Endothelial cell of umbilical vein (primary cell): ENCODE results near the gene APOO. TPM values are rescaled to one million over a fixed set of nuclear protein-coding genes. Genes with fewer than 3 reads are reported as not detected.
"Not testable (repeated sequence)": the region's sequence is repeated elsewhere in the genome, so short reads cannot be mapped to it uniquely, and the experiment has no call there.

Experiments
- BruUV-seq: library from RNA; stranded (reverse); fragments of 400-500 nt; replicated peaks from 2 replicates; lab custom pipeline; 2021; lab: Mats Ljungman, UMichigan
- CTCF ChIA-PET: fragments of 300-600, 350-600 bp; sonication (Branson Sonifier 250); formaldehyde crosslinking; loops from one replicate; lab custom pipeline; 2021; ENCODE audit warnings: antibody characterized with exemption, inconsistent platforms; lab: Charles Lee
- POLR2A ChIA-PET: fragments of 300-600, 350-600 bp; sonication (Branson Sonifier 250); formaldehyde crosslinking; loops from one replicate; lab custom pipeline; 2021; ENCODE audit warnings: antibody characterized with exemption, inconsistent platforms; lab: Charles Lee
- DNase-seq: peaks from one replicate; pipeline ENCODE4 v3.0.0-alpha.2; 2011; ENCODE audit warnings: low read depth, low spot score
- FAIRE-seq: peaks from 2 replicates; lab custom pipeline; 2011; peaks lifted over from hg19 to GRCh38; lab: Jason Lieb, UNC
- H2AFZ ChIP-seq: 2 replicates; pipeline ENCODE4 v1.6.0; 2012; ENCODE audit warnings: low read depth, low read length, control low read depth, inconsistent platforms
- H3K27ac ChIP-seq: 2 replicates; pipeline ENCODE4 v1.5.1; 2011; ENCODE audit warnings: low read depth, mild to moderate bottlenecking, control low read depth, low read length, moderate library complexity; ENCODE audit not compliant: insufficient read depth
- H3K27me3 ChIP-seq, 2 experiments: 2 replicates each; pipeline versions ENCODE4 v1.6.0 to v1.6.1; 2011; ENCODE audit warnings: low read length in 2 of 2, mixed read lengths in 1 of 2; ENCODE audit not compliant: control insufficient read depth in 2 of 2, insufficient read depth in 2 of 2
- H3K36me3 ChIP-seq, 2 experiments: 2 replicates in 1 of 2; 3 replicates in 1 of 2; pipeline ENCODE4 v1.5.1; 2011; ENCODE audit warnings: low read length in 2 of 2, mild to moderate bottlenecking in 1 of 2, moderate library complexity in 1 of 2; ENCODE audit not compliant: control insufficient read depth in 2 of 2, insufficient read depth in 2 of 2; ENCODE audit errors: extremely low read depth in 1 of 2
- H3K4me1 ChIP-seq: 3 replicates; pipeline ENCODE4 v1.5.1; 2011; ENCODE audit warnings: mild to moderate bottlenecking, low read length; ENCODE audit not compliant: control insufficient read depth, insufficient read depth; ENCODE audit errors: extremely low read depth
- H3K4me2 ChIP-seq: 2 replicates; pipeline ENCODE4 v1.6.1; 2011; ENCODE audit warnings: low read length, control low read depth, mixed read lengths; ENCODE audit not compliant: insufficient read depth
- H3K4me3 ChIP-seq, 3 experiments: fragments of 200-600 bp in 1 of 3; sonication (generic), shearing (Covaris generic) in 1 of 3; replicated peaks in 1 of 3; 2 replicates each; pipeline ENCODE4 v1.5.1; 2011 to 2016; ENCODE audit warnings: control low read depth in 3 of 3, low read length in 3 of 3, mild to moderate bottlenecking in 2 of 3, inconsistent platforms in 1 of 3, low read depth in 1 of 3, moderate library complexity in 1 of 3; ENCODE audit not compliant: insufficient read depth in 1 of 3
- H3K79me2 ChIP-seq: 2 replicates; pipeline ENCODE4 v1.6.0; 2012; ENCODE audit warnings: low read length, inconsistent platforms; ENCODE audit not compliant: control insufficient read depth, insufficient read depth
- H3K9ac ChIP-seq: replicated peaks from 2 replicates; pipeline ENCODE3; 2011; ENCODE audit warnings: low read length, control low read depth; ENCODE audit not compliant: insufficient read depth; ENCODE audit errors: extremely low read depth
- H3K9me1 ChIP-seq: replicated peaks from 3 replicates; pipeline ENCODE4 v1.6.0; 2011; ENCODE audit warnings: mild to moderate bottlenecking, low read length; ENCODE audit not compliant: control insufficient read depth, insufficient read depth; ENCODE audit errors: extremely low read depth
- H3K9me3 ChIP-seq: replicated peaks from 2 replicates; pipeline ENCODE4 v1.5.1; 2012; ENCODE audit warnings: low read length, inconsistent platforms; ENCODE audit not compliant: control insufficient read depth, insufficient read depth
- H4K20me1 ChIP-seq: replicated peaks from 2 replicates; pipeline ENCODE3; 2011; ENCODE audit warnings: mild to moderate bottlenecking, low read length; ENCODE audit not compliant: control insufficient read depth, insufficient read depth; ENCODE audit errors: extremely low read depth
- EZH2 ChIP-seq: IDR thresholded peaks from 2 replicates; pipeline ENCODE4 v1.6.1; 2012; ENCODE audit warnings: borderline replicate concordance, low read depth, mild to moderate bottlenecking, moderate library complexity, low read length, inconsistent platforms; ENCODE audit not compliant: severe bottlenecking
- FOS ChIP-seq: IDR thresholded peaks from 2 replicates; pipeline ENCODE4 v1.6.1; 2011; ENCODE audit warnings: mild to moderate bottlenecking, low read length, moderate library complexity, borderline replicate concordance; ENCODE audit not compliant: insufficient read depth
- GATA2 ChIP-seq: IDR thresholded peaks from 2 replicates; pipeline ENCODE4 v1.7.0; 2011; ENCODE audit warnings: low read depth, mild to moderate bottlenecking, moderate library complexity, mixed read lengths, low read length; ENCODE audit not compliant: insufficient read length, insufficient read depth
- JUN ChIP-seq: IDR thresholded peaks from 2 replicates; pipeline ENCODE4 v1.6.1; 2011; ENCODE audit warnings: borderline replicate concordance, low read depth; ENCODE audit not compliant: insufficient read length, insufficient read depth
- MYC ChIP-seq: IDR thresholded peaks from one replicate; pipeline ENCODE4 v1.6.1; 2011; ENCODE audit warnings: mild to moderate bottlenecking, low read depth, low read length
- POLR2A ChIP-seq: IDR thresholded peaks from 2 replicates; pipeline ENCODE4 v1.6.1; 2012; ENCODE audit warnings: low read depth, mild to moderate bottlenecking, control low read depth, low read length
- POLR2AphosphoS5 ChIP-seq: IDR thresholded peaks from 2 replicates; pipeline ENCODE4 v1.6.1; 2012; ENCODE audit warnings: low read depth, mild to moderate bottlenecking, control low read depth, low read length, moderate library complexity; ENCODE audit not compliant: insufficient read depth
- dilution Hi-C: fragments of 300-500 bp; cut with MboI; formaldehyde crosslinking; loops from one replicate; pipeline ENCODE4 v1.15.0; 2019; ENCODE audit warnings: low sequenced_read_pairs; ENCODE audit not compliant: extremely low pct_ligation_motif_present
- intact Hi-C: fragments of 100-400 bp; cut with micrococcal nuclease; formaldehyde crosslinking; loops from one replicate; pipeline ENCODE4 v1.10.0; 2022
- polyA plus RNA-seq, 4 experiments: library from polyadenylated mRNA; depleted of rRNA in 3 of 4; stranded (reverse) in 3 of 4; unstranded in 1 of 4; fragments of >200 nt; gene quantifications; 2 replicates each; pipeline versions ENCODE4 v1.2.1 to v1.2.3, GENCODE V29; 2011 to 2012; ENCODE audit warnings: missing spikeins in 1 of 4
- total RNA-seq: library from RNA; stranded (reverse); gene quantifications from 2 replicates; pipeline ENCODE4 v1.2.3, GENCODE V29; 2021
- TF ChIP-seq, protein P1 (sequence below), 2 donors: IDR thresholded peaks; 1 replicate in 1 of 2; 2 replicates in 1 of 2; pipeline ENCODE4 v1.5.1; 2011; ENCODE audit warnings: low read length in 2 of 2, mild to moderate bottlenecking in 2 of 2, moderate library complexity in 2 of 2, control low read depth in 1 of 2, inconsistent platforms in 1 of 2, low read depth in 1 of 2; ENCODE audit not compliant: insufficient read depth in 1 of 2; ENCODE audit errors: extremely low read depth in 1 of 2
- TF ChIP-seq, protein P2 (sequence below): IDR thresholded peaks from 2 replicates; pipeline ENCODE4 v1.6.1; 2011; ENCODE audit not compliant: insufficient read depth, insufficient read length

APOO gene
- total and polyA plus RNA-seq, 2 donors (not counting 3 experiments of a cell fraction or from before 2014, with no cell fraction given) = 9.8 to 24.3 TPM

DNA sequence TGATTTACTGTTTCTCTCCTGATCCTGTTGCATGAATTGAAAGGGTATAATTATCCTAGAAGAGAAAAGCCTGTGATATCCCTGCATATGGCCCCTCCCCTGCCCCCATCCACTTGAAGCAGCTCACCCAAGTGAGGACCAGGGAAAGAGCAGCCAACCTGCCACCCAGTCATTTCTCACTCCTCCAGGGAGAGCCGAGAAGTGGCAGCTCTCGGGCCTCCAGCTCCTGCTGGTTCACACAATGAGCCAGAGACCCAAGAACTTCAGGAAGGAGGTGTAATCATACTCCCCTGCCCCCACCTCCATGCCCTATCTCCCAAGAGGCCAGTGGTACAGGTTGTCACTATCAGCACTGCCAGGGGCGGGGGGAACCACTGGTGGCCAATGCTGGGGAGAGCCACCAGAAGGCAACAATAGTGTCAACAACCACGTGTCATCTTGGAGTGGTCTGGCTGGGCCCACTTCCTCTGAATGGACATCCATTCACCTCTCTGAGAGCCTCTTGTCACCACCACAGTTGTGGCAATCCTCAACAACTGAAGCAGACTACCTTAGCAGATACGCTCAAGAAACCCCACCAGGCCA is 42.9 kb downstream of the APOO start:
- ChIA-PET POLR2A (no interaction called here), CTCF (no interaction called here)
- no peaks in the 10 kb centered on the region for H3K9me3 ChIP-seq
- H4K20me1 ChIP-seq = no peaks in the 10 kb centered on the region
- H3K9me1 ChIP-seq = no peaks in the 10 kb centered on the region
- intact Hi-C loops (no loop called here), dilution Hi-C loops (no loop called here)
- no peak overlapping the region for H3K4me3 ChIP-seq
- no TSS peak for BruUV-seq
- H3K79me2 ChIP-seq = no peaks in the 10 kb centered on the region
- TF ChIP-seq, protein P1, sequence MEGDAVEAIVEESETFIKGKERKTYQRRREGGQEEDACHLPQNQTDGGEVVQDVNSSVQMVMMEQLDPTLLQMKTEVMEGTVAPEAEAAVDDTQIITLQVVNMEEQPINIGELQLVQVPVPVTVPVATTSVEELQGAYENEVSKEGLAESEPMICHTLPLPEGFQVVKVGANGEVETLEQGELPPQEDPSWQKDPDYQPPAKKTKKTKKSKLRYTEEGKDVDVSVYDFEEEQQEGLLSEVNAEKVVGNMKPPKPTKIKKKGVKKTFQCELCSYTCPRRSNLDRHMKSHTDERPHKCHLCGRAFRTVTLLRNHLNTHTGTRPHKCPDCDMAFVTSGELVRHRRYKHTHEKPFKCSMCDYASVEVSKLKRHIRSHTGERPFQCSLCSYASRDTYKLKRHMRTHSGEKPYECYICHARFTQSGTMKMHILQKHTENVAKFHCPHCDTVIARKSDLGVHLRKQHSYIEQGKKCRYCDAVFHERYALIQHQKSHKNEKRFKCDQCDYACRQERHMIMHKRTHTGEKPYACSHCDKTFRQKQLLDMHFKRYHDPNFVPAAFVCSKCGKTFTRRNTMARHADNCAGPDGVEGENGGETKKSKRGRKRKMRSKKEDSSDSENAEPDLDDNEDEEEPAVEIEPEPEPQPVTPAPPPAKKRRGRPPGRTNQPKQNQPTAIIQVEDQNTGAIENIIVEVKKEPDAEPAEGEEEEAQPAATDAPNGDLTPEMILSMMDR (IDR thresholded peaks at IDR 0.05; ENCODE audit: extremely low read depth in 1 of 2, insufficient read depth in 1 of 2, low read depth in 1 of 2, low read length in 2 of 2) = no peak
- TF ChIP-seq JUN (no peak), GATA2 (no peak), FOS (no peak), POLR2A (no peak), MYC (no peak), POLR2AphosphoS5 (no peak), EZH2 (no peak)
- TF ChIP-seq, protein P2, sequence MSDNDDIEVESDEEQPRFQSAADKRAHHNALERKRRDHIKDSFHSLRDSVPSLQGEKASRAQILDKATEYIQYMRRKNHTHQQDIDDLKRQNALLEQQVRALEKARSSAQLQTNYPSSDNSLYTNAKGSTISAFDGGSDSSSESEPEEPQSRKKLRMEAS = no peak
- no peak overlapping the region for H3K27ac ChIP-seq
- H3K4me2 ChIP-seq = no peak overlapping the region
- no peaks in the 10 kb centered on the region for H3K36me3 ChIP-seq
- FAIRE-seq (peak; percentile 12), DNase-seq (no peak)
- no peaks in the 10 kb centered on the region for H3K27me3 ChIP-seq
- no peak overlapping the region for H2AFZ ChIP-seq
- no peak overlapping the region for H3K9ac ChIP-seq
- H3K4me1 ChIP-seq = no peaks in the 10 kb centered on the region

DNA sequence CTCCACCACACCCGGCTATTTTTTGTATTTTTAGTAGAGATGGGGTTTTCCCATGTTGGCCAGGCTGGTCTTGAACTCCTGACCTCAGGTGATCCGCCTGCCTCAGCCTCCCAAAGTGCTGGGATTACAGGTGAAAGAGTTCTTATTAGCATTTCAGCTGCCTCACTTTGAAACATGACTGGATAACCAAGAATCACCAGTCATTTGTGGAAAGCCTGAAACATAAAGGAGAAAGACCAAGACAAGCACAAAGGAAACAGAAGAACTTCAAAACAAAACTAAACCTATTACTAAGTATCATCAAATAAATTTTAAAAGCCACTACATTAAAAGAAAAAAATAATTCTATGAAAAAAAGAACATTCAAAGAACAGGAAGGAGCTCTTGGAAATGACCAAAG is 45.8 kb downstream of the APOO start:
- H3K27me3 ChIP-seq, H3K4me3 ChIP-seq, BruUV-seq, H2AFZ ChIP-seq, POLR2A ChIA-PET, dilution Hi-C loops, H3K4me1 ChIP-seq, DNase-seq, H3K9me1 ChIP-seq, H3K36me3 ChIP-seq, H3K9me3 ChIP-seq, H4K20me1 ChIP-seq, H3K9ac ChIP-seq, intact Hi-C loops, H3K4me2 ChIP-seq, CTCF ChIA-PET, H3K27ac ChIP-seq, H3K79me2 ChIP-seq, FAIRE-seq: not testable (repeated sequence)
